Testis (tissue), 2 donors: ENCODE measurements around the gene BZW2.

Experiments used
- POLR2A ChIP-seq: fragments of 450-650 bp; IDR thresholded peaks from one replicate; pipeline ENCODE4 v1.6.1; 2017; ENCODE audit warnings: antibody characterized with exemption, mild to moderate bottlenecking, moderate library complexity
- TF ChIP-seq, protein P1 (sequence below), 3 experiments: fragments of 450-650 bp in 2 of 3; fragments of 200-600 bp in 1 of 3; sonication (generic) in 1 of 3; IDR thresholded peaks; one replicate each; pipeline ENCODE4 v1.5.1; 2016 to 2019; ENCODE audit warnings: antibody characterized with exemption in 3 of 3, mild to moderate bottlenecking in 2 of 3, moderate library complexity in 1 of 3

DNA sequence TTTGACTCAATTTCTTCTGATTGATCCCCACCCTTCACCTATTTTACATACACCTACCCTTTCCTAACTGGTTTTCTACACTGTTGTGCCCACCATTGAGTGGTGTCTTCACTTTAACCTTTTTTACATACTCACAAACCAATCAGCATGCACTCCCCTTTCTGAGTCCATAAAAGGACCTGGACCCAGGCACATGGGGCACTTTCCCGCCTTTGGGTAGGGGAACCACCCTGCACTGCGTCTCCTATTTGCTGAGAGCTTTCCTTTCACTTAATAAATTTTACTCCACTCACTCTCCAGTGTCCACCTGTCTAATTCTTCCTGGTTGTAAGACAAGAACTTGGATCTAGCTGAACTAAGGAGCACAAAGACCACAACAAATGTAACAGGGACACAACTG is 34.3 kb upstream of the BZW2 start:
- no peak for TF ChIP-seq POLR2A
- TF ChIP-seq, protein P1, sequence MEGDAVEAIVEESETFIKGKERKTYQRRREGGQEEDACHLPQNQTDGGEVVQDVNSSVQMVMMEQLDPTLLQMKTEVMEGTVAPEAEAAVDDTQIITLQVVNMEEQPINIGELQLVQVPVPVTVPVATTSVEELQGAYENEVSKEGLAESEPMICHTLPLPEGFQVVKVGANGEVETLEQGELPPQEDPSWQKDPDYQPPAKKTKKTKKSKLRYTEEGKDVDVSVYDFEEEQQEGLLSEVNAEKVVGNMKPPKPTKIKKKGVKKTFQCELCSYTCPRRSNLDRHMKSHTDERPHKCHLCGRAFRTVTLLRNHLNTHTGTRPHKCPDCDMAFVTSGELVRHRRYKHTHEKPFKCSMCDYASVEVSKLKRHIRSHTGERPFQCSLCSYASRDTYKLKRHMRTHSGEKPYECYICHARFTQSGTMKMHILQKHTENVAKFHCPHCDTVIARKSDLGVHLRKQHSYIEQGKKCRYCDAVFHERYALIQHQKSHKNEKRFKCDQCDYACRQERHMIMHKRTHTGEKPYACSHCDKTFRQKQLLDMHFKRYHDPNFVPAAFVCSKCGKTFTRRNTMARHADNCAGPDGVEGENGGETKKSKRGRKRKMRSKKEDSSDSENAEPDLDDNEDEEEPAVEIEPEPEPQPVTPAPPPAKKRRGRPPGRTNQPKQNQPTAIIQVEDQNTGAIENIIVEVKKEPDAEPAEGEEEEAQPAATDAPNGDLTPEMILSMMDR (IDR thresholded peaks at IDR 0.05): no peak
